ENCODE results near the gene DUSP22. TPM values are rescaled to one million over a fixed set of nuclear protein-coding genes. Genes with fewer than 3 reads are reported as not detected.

DUSP22 gene
- total and polyA plus RNA-seq, 2 of the 8 experiments (the other 6 are each of a cell fraction or from before 2014, with no cell fraction given): 15.5 to 32.4 TPM

GRCh38 chr6:366389-367297, 74.4 kb downstream of the DUSP22 start (continued):
- no peak for TF ChIP-seq KDM5A (IDR thresholded peaks at IDR 0.05; ENCODE audit: low read length)
- no peak for TF ChIP-seq CHD2 (IDR thresholded peaks at IDR 0.05; ENCODE audit: low read length)
- TF ChIP-seq CEBPB (IDR thresholded peaks at IDR 0.05; ENCODE audit: low read depth, low read length): no peak
- no peak for TF ChIP-seq SIX5 (IDR thresholded peaks at IDR 0.05; ENCODE audit: low read depth, low read length)
- TF ChIP-seq RBBP5 (IDR thresholded peaks at IDR 0.05; ENCODE audit: borderline replicate concordance, low read depth, low read length): no peak
- no peak for TF ChIP-seq JUND (IDR thresholded peaks at IDR 0.05; ENCODE audit: low read length)
- no peak for TF ChIP-seq HDAC6 (IDR thresholded peaks at IDR 0.05; ENCODE audit: low read depth, low read length)
- no peak for TF ChIP-seq POU5F1 (IDR thresholded peaks at IDR 0.05; ENCODE audit: low read depth, low read length)
